GM12878 (cell line): Measurements from ENCODE around the gene RGP1. TPM values are rescaled to one million over a fixed set of nuclear protein-coding genes. Genes with fewer than 3 reads are reported as not detected.

Source experiments
- ASH2L ChIP-seq: fragments of 300-600, 200-600 bp; sonication (generic); IDR thresholded peaks from 2 replicates; pipeline ENCODE4 v1.6.1; 2017; ENCODE audit warnings: low read depth, mild to moderate bottlenecking, borderline replicate concordance
- ATF7 ChIP-seq: fragments of 450-650 bp; IDR thresholded peaks from 2 replicates; pipeline ENCODE4 v1.6.1; 2016; ENCODE audit warnings: low read depth, mild to moderate bottlenecking
- BHLHE40 ChIP-seq, 2 experiments: fragments of 450-650 bp in 1 of 2; IDR thresholded peaks; 2 replicates each; pipeline ENCODE4 v1.6.1; 2011 to 2017; ENCODE audit warnings: low read depth in 2 of 2, borderline replicate concordance in 1 of 2, improper control_type of control experiment in 1 of 2, low read length in 1 of 2, mild to moderate bottlenecking in 1 of 2
- EGR1 ChIP-seq, 2 experiments: IDR thresholded peaks; 1 replicate in 1 of 2; 2 replicates in 1 of 2; pipeline ENCODE4 v1.6.1; 2011 to 2012; ENCODE audit warnings: low read depth in 2 of 2, low read length in 2 of 2, borderline replicate concordance in 1 of 2, mild to moderate bottlenecking in 1 of 2, moderate library complexity in 1 of 2
- HDAC6 ChIP-seq: fragments of 200-600 bp; sonication (generic); IDR thresholded peaks from one replicate; pipeline ENCODE4 v1.8.0; 2017; ENCODE audit warnings: antibody characterized with exemption; ENCODE audit not compliant: unreplicated experiment
- IKZF1 ChIP-seq: fragments of 450-650 bp; conservative IDR thresholded peaks from 2 replicates; pipeline ENCODE4 v1.6.1; 2017; ENCODE audit warnings: antibody characterized with exemption, mild to moderate bottlenecking
- MEF2A ChIP-seq: IDR thresholded peaks from 2 replicates; pipeline ENCODE4 v1.6.1; 2011; ENCODE audit warnings: low read depth, mild to moderate bottlenecking, low read length, moderate library complexity; ENCODE audit not compliant: insufficient read depth
- YY1 ChIP-seq: IDR thresholded peaks from 2 replicates; pipeline ENCODE4 v1.6.1; 2011; ENCODE audit warnings: low read depth, mild to moderate bottlenecking, low read length
- ZNF622 ChIP-seq: fragments of 450-650 bp; IDR thresholded peaks from 2 replicates; pipeline ENCODE4 v1.6.1; 2017; ENCODE audit warnings: mild to moderate bottlenecking, inconsistent platforms
- polyA plus RNA-seq, 11 experiments: library from polyadenylated mRNA; depleted of rRNA in 4 of 11; unstranded in 6 of 11; stranded (reverse) in 5 of 11; fragments of >200 nt; fragmentation: Nextera tagmentation in 4 of 11; fragmentation: Illumina TruSeq in 1 of 11; extraction: Ambion mirVana in 4 of 11; extraction: Trizol in 1 of 11; gene quantifications; 1 replicate in 1 of 11; 2 replicates in 10 of 11; pipeline versions ENCODE4 v1.2.1 to v1.2.3, GENCODE V29; 2011 to 2016; ENCODE audit warnings: inconsistent platforms in 2 of 11, missing spikeins in 2 of 11, low read depth in 1 of 11
- total RNA-seq, 4 experiments: library from RNA; depleted of rRNA in 3 of 4; stranded (reverse); fragments of >200 nt in 3 of 4; fragmentation: Illumina TruSeq in 1 of 4; extraction: Trizol in 1 of 4; gene quantifications; 2 replicates each; pipeline versions ENCODE4 v1.2.1 to v1.2.3, GENCODE V29; 2013 to 2021
- TF ChIP-seq, protein P1 (sequence below): fragments of 450-650 bp; IDR thresholded peaks from 2 replicates; pipeline ENCODE4 v1.6.1; 2016; ENCODE audit warnings: mild to moderate bottlenecking, moderate library complexity, borderline replicate concordance
- TF ChIP-seq, protein P2 (sequence below): fragments of 450-650 bp; IDR thresholded peaks from 2 replicates; pipeline ENCODE4 v1.6.1; 2017; ENCODE audit warnings: antibody characterized with exemption, mild to moderate bottlenecking, moderate library complexity
- TF ChIP-seq, protein P3 (sequence below): fragments of 450-650 bp; IDR thresholded peaks from 2 replicates; pipeline ENCODE4 v1.6.1; 2017; ENCODE audit warnings: mild to moderate bottlenecking, moderate library complexity
- TF ChIP-seq, protein P4 (sequence below): fragments of 450-650 bp; conservative IDR thresholded peaks from 2 replicates; pipeline ENCODE4 v1.6.1; 2017; ENCODE audit warnings: mild to moderate bottlenecking, moderate library complexity

RGP1 gene
- total and polyA plus RNA-seq, 10 of the 15 experiments (the other 5 are each of a cell fraction or from before 2014, with no cell fraction given): 0.44 to 14.9 (median 7.4) TPM

DNA sequence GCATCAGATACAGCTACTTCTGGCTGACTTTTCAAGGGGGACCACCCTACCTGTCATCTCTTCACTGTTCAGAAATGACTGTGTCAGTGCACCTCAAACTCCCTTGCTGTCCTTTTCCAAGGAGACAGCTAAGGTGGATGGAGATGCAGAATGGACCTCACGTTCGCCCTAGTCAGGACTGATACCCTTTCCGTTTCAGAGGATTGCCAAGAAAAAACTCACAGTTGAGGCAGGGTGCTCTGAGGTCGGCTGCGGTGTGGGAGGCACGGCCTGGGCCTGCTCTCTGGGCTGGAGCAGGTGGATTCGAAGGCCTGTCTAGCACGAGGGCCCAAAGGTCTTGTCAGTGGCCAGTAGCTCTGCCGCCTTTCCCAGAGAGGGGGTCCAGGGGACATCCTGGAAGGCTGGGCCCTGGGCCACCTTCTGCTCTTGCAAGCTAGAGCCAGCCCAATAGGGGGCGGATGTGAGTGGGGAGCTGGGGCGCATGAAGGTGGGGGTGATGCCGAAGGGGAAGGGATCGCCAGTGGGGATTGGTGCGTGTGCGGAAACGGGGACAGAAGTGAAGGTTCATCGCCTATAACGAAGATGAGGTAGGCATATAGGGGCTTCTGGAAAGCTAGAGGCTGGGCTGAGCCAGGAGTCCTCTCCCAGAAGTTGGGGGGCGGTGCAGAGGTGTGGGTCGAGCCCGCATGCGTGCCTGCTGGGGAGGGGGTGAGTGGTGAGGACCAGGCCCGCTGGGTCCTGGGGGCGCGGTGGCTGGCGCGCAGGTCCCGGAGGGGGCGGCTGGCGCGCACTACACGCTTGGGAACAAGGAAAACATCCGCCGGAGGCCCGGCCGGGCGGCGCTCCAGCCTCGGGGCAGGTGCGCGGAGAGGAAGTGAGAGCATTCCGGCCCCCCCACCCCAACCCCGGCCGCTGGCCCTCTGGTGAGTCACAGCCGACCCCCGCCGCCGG lies 7.5 kb downstream of the RGP1 start (continued):
- TF ChIP-seq HDAC6: no peak
- TF ChIP-seq, protein P1, sequence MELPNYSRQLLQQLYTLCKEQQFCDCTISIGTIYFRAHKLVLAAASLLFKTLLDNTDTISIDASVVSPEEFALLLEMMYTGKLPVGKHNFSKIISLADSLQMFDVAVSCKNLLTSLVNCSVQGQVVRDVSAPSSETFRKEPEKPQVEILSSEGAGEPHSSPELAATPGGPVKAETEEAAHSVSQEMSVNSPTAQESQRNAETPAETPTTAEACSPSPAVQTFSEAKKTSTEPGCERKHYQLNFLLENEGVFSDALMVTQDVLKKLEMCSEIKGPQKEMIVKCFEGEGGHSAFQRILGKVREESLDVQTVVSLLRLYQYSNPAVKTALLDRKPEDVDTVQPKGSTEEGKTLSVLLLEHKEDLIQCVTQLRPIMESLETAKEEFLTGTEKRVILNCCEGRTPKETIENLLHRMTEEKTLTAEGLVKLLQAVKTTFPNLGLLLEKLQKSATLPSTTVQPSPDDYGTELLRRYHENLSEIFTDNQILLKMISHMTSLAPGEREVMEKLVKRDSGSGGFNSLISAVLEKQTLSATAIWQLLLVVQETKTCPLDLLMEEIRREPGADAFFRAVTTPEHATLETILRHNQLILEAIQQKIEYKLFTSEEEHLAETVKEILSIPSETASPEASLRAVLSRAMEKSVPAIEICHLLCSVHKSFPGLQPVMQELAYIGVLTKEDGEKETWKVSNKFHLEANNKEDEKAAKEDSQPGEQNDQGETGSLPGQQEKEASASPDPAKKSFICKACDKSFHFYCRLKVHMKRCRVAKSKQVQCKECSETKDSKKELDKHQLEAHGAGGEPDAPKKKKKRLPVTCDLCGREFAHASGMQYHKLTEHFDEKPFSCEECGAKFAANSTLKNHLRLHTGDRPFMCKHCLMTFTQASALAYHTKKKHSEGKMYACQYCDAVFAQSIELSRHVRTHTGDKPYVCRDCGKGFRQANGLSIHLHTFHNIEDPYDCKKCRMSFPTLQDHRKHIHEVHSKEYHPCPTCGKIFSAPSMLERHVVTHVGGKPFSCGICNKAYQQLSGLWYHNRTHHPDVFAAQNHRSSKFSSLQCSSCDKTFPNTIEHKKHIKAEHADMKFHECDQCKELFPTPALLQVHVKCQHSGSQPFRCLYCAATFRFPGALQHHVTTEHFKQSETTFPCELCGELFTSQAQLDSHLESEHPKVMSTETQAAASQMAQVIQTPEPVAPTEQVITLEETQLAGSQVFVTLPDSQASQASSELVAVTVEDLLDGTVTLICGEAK: no peak
- no peak for TF ChIP-seq ZNF622
- peak; percentile 28; the same call in 1 of the 2 replicates for TF ChIP-seq ASH2L
- TF ChIP-seq BHLHE40 (IDR thresholded peaks at IDR 0.05; ENCODE audit: borderline replicate concordance in 1 of 2, low read depth in 2 of 2, low read length in 1 of 2): peak in 1 of 2 experiments; percentile 71; a peak in 2 of 4 replicates
- TF ChIP-seq, protein P2, sequence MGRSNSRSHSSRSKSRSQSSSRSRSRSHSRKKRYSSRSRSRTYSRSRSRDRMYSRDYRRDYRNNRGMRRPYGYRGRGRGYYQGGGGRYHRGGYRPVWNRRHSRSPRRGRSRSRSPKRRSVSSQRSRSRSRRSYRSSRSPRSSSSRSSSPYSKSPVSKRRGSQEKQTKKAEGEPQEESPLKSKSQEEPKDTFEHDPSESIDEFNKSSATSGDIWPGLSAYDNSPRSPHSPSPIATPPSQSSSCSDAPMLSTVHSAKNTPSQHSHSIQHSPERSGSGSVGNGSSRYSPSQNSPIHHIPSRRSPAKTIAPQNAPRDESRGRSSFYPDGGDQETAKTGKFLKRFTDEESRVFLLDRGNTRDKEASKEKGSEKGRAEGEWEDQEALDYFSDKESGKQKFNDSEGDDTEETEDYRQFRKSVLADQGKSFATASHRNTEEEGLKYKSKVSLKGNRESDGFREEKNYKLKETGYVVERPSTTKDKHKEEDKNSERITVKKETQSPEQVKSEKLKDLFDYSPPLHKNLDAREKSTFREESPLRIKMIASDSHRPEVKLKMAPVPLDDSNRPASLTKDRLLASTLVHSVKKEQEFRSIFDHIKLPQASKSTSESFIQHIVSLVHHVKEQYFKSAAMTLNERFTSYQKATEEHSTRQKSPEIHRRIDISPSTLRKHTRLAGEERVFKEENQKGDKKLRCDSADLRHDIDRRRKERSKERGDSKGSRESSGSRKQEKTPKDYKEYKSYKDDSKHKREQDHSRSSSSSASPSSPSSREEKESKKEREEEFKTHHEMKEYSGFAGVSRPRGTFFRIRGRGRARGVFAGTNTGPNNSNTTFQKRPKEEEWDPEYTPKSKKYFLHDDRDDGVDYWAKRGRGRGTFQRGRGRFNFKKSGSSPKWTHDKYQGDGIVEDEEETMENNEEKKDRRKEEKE: no peak
- TF ChIP-seq YY1: peak; percentile 21; the same call in 1 of the 2 replicates
- TF ChIP-seq IKZF1: peak; percentile 84; the same call in 1 of the 2 replicates
- 0 out of 2 replicates have a peak, but pooled peaks have one; percentile 5 for TF ChIP-seq MEF2A
- TF ChIP-seq, protein P3, sequence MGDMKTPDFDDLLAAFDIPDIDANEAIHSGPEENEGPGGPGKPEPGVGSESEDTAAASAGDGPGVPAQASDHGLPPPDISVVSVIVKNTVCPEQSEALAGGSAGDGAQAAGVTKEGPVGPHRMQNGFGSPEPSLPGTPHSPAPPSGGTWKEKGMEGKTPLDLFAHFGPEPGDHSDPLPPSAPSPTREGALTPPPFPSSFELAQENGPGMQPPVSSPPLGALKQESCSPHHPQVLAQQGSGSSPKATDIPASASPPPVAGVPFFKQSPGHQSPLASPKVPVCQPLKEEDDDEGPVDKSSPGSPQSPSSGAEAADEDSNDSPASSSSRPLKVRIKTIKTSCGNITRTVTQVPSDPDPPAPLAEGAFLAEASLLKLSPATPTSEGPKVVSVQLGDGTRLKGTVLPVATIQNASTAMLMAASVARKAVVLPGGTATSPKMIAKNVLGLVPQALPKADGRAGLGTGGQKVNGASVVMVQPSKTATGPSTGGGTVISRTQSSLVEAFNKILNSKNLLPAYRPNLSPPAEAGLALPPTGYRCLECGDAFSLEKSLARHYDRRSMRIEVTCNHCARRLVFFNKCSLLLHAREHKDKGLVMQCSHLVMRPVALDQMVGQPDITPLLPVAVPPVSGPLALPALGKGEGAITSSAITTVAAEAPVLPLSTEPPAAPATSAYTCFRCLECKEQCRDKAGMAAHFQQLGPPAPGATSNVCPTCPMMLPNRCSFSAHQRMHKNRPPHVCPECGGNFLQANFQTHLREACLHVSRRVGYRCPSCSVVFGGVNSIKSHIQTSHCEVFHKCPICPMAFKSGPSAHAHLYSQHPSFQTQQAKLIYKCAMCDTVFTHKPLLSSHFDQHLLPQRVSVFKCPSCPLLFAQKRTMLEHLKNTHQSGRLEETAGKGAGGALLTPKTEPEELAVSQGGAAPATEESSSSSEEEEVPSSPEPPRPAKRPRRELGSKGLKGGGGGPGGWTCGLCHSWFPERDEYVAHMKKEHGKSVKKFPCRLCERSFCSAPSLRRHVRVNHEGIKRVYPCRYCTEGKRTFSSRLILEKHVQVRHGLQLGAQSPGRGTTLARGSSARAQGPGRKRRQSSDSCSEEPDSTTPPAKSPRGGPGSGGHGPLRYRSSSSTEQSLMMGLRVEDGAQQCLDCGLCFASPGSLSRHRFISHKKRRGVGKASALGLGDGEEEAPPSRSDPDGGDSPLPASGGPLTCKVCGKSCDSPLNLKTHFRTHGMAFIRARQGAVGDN: peak; percentile 7; the same call in 1 of the 2 replicates
- no peak for TF ChIP-seq ATF7
- TF ChIP-seq, protein P4, sequence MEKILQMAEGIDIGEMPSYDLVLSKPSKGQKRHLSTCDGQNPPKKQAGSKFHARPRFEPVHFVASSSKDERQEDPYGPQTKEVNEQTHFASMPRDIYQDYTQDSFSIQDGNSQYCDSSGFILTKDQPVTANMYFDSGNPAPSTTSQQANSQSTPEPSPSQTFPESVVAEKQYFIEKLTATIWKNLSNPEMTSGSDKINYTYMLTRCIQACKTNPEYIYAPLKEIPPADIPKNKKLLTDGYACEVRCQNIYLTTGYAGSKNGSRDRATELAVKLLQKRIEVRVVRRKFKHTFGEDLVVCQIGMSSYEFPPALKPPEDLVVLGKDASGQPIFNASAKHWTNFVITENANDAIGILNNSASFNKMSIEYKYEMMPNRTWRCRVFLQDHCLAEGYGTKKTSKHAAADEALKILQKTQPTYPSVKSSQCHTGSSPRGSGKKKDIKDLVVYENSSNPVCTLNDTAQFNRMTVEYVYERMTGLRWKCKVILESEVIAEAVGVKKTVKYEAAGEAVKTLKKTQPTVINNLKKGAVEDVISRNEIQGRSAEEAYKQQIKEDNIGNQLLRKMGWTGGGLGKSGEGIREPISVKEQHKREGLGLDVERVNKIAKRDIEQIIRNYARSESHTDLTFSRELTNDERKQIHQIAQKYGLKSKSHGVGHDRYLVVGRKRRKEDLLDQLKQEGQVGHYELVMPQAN: peak; percentile 36; the same call in 1 of the 2 replicates
- peak in 1 of 2 experiments; percentile 40; a peak in 1 of 3 replicates for TF ChIP-seq EGR1 (IDR thresholded peaks at IDR 0.05; ENCODE audit: borderline replicate concordance in 1 of 2, low read depth in 2 of 2, low read length in 2 of 2)
